HEK293 (cell line): ENCODE data around the gene ZNF561.

ENCODE experiments used
- CTCF ChIA-PET: fragments of 350-600 bp; formaldehyde crosslinking; extraction: SDS; loops from one replicate; lab custom pipeline; 2021; ENCODE audit warnings: antibody characterized with exemption; lab: Yijun Ruan, JAX
- POLR2A ChIA-PET: fragments of 300-600 bp; formaldehyde crosslinking; extraction: SDS; loops from one replicate; lab custom pipeline; 2020; ENCODE audit warnings: antibody characterized with exemption, inconsistent platforms; lab: Yijun Ruan, JAX
- H3K27ac ChIP-seq: fragments of 200-500 bp; sonication (Bioruptor generic); 2 replicates; pipeline ENCODE4 v1.5.1; 2014; ENCODE audit warnings: low read depth, low read length, control low read depth, inconsistent platforms; ENCODE audit errors: extremely low read depth
- H3K36me3 ChIP-seq, 2 experiments: fragments of 200-500 bp in 1 of 2; sonication (Bioruptor generic) in 1 of 2; 1 replicate in 1 of 2; 2 replicates in 1 of 2; pipeline ENCODE4 v1.5.1; 2014 to 2017; ENCODE audit warnings: inconsistent platforms in 2 of 2, low read length in 2 of 2; ENCODE audit not compliant: control insufficient read depth in 2 of 2, insufficient read depth in 1 of 2
- H3K4me1 ChIP-seq: fragments of 200-500 bp; sonication (Bioruptor generic); 2 replicates; pipeline ENCODE4 v1.5.1; 2014; ENCODE audit warnings: mild to moderate bottlenecking, low read length, inconsistent platforms; ENCODE audit not compliant: control insufficient read depth, insufficient read depth
- H3K4me3 ChIP-seq: 2 replicates; pipeline ENCODE4 v1.5.1; 2011; ENCODE audit warnings: low read depth, mild to moderate bottlenecking, control low read depth, low read length, moderate library complexity
- H3K9me3 ChIP-seq: fragments of 200-500 bp; sonication (Bioruptor generic); 2 replicates; pipeline ENCODE4 v1.5.1; 2014; ENCODE audit warnings: low read depth, low read length, inconsistent platforms; ENCODE audit not compliant: control insufficient read depth, insufficient read depth
- BCL11B ChIP-seq: fragments of 450-650 bp; formaldehyde crosslinking; IDR thresholded peaks from 2 replicates; pipeline ENCODE4 v1.5.1; 2016; ENCODE audit warnings: low read depth, missing biosample characterization, missing genetic modification characterization
- SETDB1 ChIP-seq: IDR thresholded peaks from one replicate; pipeline ENCODE4 v1.6.1; 2017; ENCODE audit warnings: mild to moderate bottlenecking, low read length, moderate library complexity, mixed read lengths; ENCODE audit not compliant: insufficient read length
- TCF7L2 ChIP-seq: IDR thresholded peaks from 2 replicates; pipeline ENCODE4 v1.6.1; 2011; ENCODE audit warnings: low read depth, mild to moderate bottlenecking, inconsistent platforms, low read length, moderate library complexity, borderline replicate concordance
- ZBTB21 ChIP-seq: fragments of 450-650 bp; formaldehyde crosslinking; IDR thresholded peaks from 2 replicates; pipeline ENCODE4 v1.5.1; 2017; ENCODE audit warnings: missing biosample characterization, missing genetic modification characterization
- ZNF112 ChIP-seq: fragments of 450-650 bp; formaldehyde crosslinking; IDR thresholded peaks from 2 replicates; pipeline ENCODE4 v1.5.0; 2017; ENCODE audit warnings: missing biosample characterization, missing genetic modification characterization
- ZNF121 ChIP-seq: fragments of 450-650 bp; formaldehyde crosslinking; IDR thresholded peaks from 2 replicates; pipeline ENCODE4 v1.5.1; 2016; ENCODE audit warnings: missing biosample characterization, missing genetic modification characterization
- ZNF133 ChIP-seq: fragments of 450-650 bp; formaldehyde crosslinking; IDR thresholded peaks from 2 replicates; pipeline ENCODE4 v1.5.1; 2016; ENCODE audit warnings: missing biosample characterization, missing genetic modification characterization
- ZNF274 ChIP-seq, 2 experiments: fragments of 200-500 bp in 1 of 2; fragments of 450-650 bp in 1 of 2; sonication (Bioruptor generic) in 1 of 2; formaldehyde crosslinking in 1 of 2; IDR thresholded peaks; 2 replicates each; pipeline versions ENCODE4 v1.5.1 to v1.6.1; 2014 to 2016; ENCODE audit warnings: borderline replicate concordance in 1 of 2, inconsistent platforms in 1 of 2, low read length in 1 of 2, missing biosample characterization in 1 of 2, missing genetic modification characterization in 1 of 2
- ZNF354C ChIP-seq: fragments of 450-650 bp; formaldehyde crosslinking; IDR thresholded peaks from 2 replicates; pipeline ENCODE4 v1.5.1; 2016; ENCODE audit warnings: missing biosample characterization, missing genetic modification characterization, low read depth, borderline replicate concordance
- ZNF510 ChIP-seq: fragments of 450-650 bp; formaldehyde crosslinking; IDR thresholded peaks from 2 replicates; pipeline ENCODE4 v1.5.1; 2018; ENCODE audit warnings: mild to moderate bottlenecking, missing genetic modification characterization, missing biosample characterization; ENCODE audit not compliant: insufficient replicate concordance
- ZNF549 ChIP-seq: fragments of 450-650 bp; IDR thresholded peaks from 2 replicates; pipeline ENCODE4 v1.5.1; 2018; ENCODE audit warnings: missing biosample characterization, missing genetic modification characterization, mild to moderate bottlenecking, inconsistent platforms, moderate library complexity
- ZNF626 ChIP-seq: fragments of 450-650 bp; sonication (Bioruptor Pico); formaldehyde crosslinking; IDR thresholded peaks from 2 replicates; pipeline ENCODE4 v1.5.1; 2018; ENCODE audit warnings: missing biosample characterization, missing genetic modification characterization, inconsistent platforms
- ZNF654 ChIP-seq: fragments of 450-650 bp; formaldehyde crosslinking; IDR thresholded peaks from 2 replicates; pipeline ENCODE4 v1.5.1; 2016; ENCODE audit warnings: low read depth, missing biosample characterization, missing genetic modification characterization
- TF ChIP-seq, protein P1 (sequence below): fragments of 450-650 bp; formaldehyde crosslinking; IDR thresholded peaks from 2 replicates; pipeline ENCODE4 v1.5.1; 2017; ENCODE audit warnings: missing biosample characterization, missing genetic modification characterization
- TF ChIP-seq, protein P2 (sequence below): fragments of 450-650 bp; formaldehyde crosslinking; IDR thresholded peaks from 2 replicates; pipeline ENCODE4 v1.5.1; 2016; ENCODE audit warnings: missing biosample characterization, missing genetic modification characterization

Gene ZNF561

DNA sequence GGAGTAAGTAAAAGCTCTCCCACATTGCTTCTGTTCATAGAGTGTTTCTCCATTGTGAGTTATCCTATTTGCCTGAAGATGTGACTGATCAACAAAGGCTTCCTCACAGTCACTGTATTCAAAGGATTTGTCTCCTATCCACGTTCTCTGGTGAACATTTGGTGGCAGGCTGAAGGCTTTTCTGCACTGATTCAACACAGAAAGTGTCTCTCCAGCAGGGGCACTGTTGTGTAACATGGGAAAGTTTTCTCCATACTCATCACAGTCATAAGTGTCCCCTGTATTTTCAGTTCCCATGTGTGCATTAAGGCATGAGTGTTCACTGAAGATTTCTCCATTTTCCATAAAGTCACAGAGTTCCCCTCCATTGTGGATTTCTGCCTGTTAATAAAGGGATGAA, 54.3 kb downstream of the ZNF561 start:
- ChIA-PET POLR2A (no interaction called here), CTCF (interaction anchor here (1.2 kb wide), 1 partner anchor 59 kb away, joined by 4 read pairs; no protein-coding TSS in a partner anchor)
- H3K36me3 ChIP-seq: peaks cover 10 to 92% of the 10 kb centered on the region in 2 experiments

DNA sequence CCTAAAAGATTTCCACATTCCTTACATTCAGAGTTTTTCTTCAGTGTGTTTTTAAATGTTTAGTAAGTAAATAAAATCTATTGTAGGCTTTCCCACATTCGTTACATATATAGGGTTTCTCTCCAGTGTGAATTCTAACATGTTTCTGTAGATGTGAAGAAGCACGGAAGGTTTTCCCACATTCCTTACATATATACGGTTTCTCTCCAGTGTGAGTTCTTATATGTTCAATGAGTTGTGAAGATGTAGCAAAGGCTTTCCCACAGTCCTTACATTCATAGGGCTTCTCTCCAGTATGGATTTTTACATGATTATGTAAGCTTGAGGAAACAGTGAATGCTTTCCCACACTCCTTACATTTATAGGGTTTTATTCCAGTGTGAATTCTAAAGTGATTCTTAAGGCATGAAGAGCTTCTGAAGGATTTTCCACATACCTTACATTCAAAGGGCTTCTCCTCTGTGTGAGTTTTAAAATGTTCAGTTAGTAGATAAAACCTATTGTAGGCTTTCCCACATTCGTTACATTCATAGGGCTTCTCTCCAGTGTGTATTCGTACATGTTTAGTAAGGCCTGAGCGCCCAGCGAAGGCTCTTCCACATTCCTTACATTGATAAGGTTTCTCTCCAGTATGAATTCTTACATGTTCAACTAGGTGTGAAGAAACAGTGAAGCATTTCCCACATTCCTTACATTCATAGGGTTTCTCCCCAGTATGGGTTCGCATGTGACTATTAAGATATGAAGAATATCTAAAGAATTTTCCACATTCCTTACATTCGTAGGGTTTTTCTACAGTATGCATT, 54.9 kb downstream of the ZNF561 start:
- Histone ChIP-seq H3K36me3 (peaks cover 15 to 92% of the 10 kb centered on the region in 2 experiments), H3K4me1 (no peaks in the 10 kb centered on the region), H3K9me3 (no peaks in the 10 kb centered on the region), H3K4me3 (no peak overlapping the region), H3K27ac (no peak overlapping the region)
- POLR2A ChIA-PET: no interaction called here
- TF ChIP-seq ZNF274 (IDR thresholded peaks at IDR 0.05; ENCODE audit: low read length) (no peak), ZNF274 (tag by site-specific recombination; IDR thresholded peaks at IDR 0.05; ENCODE audit: borderline replicate concordance) (peak; percentile 84; the same call in 1 of the 2 replicates), BCL11B (tag by site-specific recombination) (no peak), ZBTB21 (tag by site-specific recombination) (no peak), SETDB1 (peak; percentile 100), ZNF654 (tag by site-specific recombination) (no peak), TCF7L2 (no peak), ZNF626 (tag by site-specific recombination) (peak; percentile 35; the same call in 1 of the 2 replicates), ZNF549 (tag by site-specific recombination) (no peak), ZNF112 (no peak), ZNF354C (no peak)
- TF ChIP-seq, protein P1, sequence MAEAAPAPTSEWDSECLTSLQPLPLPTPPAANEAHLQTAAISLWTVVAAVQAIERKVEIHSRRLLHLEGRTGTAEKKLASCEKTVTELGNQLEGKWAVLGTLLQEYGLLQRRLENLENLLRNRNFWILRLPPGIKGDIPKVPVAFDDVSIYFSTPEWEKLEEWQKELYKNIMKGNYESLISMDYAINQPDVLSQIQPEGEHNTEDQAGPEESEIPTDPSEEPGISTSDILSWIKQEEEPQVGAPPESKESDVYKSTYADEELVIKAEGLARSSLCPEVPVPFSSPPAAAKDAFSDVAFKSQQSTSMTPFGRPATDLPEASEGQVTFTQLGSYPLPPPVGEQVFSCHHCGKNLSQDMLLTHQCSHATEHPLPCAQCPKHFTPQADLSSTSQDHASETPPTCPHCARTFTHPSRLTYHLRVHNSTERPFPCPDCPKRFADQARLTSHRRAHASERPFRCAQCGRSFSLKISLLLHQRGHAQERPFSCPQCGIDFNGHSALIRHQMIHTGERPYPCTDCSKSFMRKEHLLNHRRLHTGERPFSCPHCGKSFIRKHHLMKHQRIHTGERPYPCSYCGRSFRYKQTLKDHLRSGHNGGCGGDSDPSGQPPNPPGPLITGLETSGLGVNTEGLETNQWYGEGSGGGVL (tag by site-specific recombination): no peak
- TF ChIP-seq, protein P2, sequence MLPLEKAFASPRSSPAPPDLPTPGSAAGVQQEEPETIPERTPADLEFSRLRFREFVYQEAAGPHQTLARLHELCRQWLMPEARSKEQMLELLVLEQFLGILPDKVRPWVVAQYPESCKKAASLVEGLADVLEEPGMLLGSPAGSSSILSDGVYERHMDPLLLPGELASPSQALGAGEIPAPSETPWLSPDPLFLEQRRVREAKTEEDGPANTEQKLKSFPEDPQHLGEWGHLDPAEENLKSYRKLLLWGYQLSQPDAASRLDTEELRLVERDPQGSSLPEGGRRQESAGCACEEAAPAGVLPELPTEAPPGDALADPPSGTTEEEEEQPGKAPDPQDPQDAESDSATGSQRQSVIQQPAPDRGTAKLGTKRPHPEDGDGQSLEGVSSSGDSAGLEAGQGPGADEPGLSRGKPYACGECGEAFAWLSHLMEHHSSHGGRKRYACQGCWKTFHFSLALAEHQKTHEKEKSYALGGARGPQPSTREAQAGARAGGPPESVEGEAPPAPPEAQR: no peak
- CTCF ChIA-PET: interaction anchor here (0.7 to 1.2 kb wide), 2 partner anchors 60 to 230 kb away, joined by 4 to 6 read pairs; no protein-coding TSS in a partner anchor

More for the DNA sequence above, 54.3 kb downstream of the ZNF561 start:
- H3K4me3 ChIP-seq: no peak overlapping the region
- TF ChIP-seq TCF7L2 (no peak), ZNF133 (tag by site-specific recombination) (no peak), ZNF510 (tag by site-specific recombination) (no peak), ZNF121 (tag by site-specific recombination) (peak; percentile 33; the same call in 1 of the 2 replicates)
- H3K9me3 ChIP-seq: no peaks in the 10 kb centered on the region
- no peak overlapping the region for H3K27ac ChIP-seq
- H3K4me1 ChIP-seq: no peaks in the 10 kb centered on the region
